GM12878 (cell line): Measurements from ENCODE around the gene TBX4. TPM values are rescaled to one million over a fixed set of nuclear protein-coding genes. Genes with fewer than 3 reads are reported as not detected.

ENCODE experiments used
- ATAC-seq: fragments of 200-7000 bp; cut with Tn5 transposase; 3 replicates; pipeline ENCODE4 v1.9.1; 2020; ENCODE audit warnings: mild to moderate bottlenecking, moderate library complexity
- BruUV-seq: library from RNA; stranded (reverse); fragments of 400-500 nt; replicated peaks from 2 replicates; lab custom pipeline; 2021; lab: Mats Ljungman, UMichigan
- CTCF ChIA-PET: fragments of 300-600 bp; sonication (Branson Sonifier 250); formaldehyde crosslinking; extraction: SDS; loops from one replicate; lab custom pipeline; 2021; ENCODE audit warnings: inconsistent platforms; lab: Yijun Ruan, JAX
- POLR2A ChIA-PET: fragments of 350-600 bp; formaldehyde crosslinking; extraction: SDS; loops from one replicate; lab custom pipeline; 2021; ENCODE audit warnings: inconsistent platforms; lab: Charles Lee
- RAD21 ChIA-PET: fragments of 300-600 bp; sonication (Branson Sonifier 250); formaldehyde crosslinking; loops from one replicate; lab custom pipeline; 2023; ENCODE audit warnings: antibody characterized with exemption; ENCODE audit not compliant: unreplicated experiment; lab: Charles Lee
- SMC1A ChIA-PET: fragments of 300-600 bp; sonication (Branson Sonifier 250); formaldehyde crosslinking; loops from one replicate; lab custom pipeline; 2023; ENCODE audit not compliant: unreplicated experiment, uncharacterized antibody; lab: Charles Lee
- DNase-seq: peaks from one replicate; pipeline ENCODE4 v3.0.0-alpha.2; 2011; ENCODE audit warnings: low read depth, low spot score
- FAIRE-seq: peaks from 3 replicates; lab custom pipeline; 2011; peaks lifted over from hg19 to GRCh38; lab: Jason Lieb, UNC
- H2AFZ ChIP-seq: 2 replicates; pipeline ENCODE4 v1.6.0; 2011; ENCODE audit warnings: low read depth, low read length, control low read depth; ENCODE audit not compliant: control insufficient read depth
- H3K27ac ChIP-seq: 2 replicates; pipeline ENCODE4 v1.5.1; 2011; ENCODE audit warnings: control low read depth; ENCODE audit not compliant: control insufficient read depth, insufficient read depth
- H3K27me3 ChIP-seq, 2 experiments: replicated peaks in 1 of 2; 2 replicates each; pipeline versions ENCODE4 v1.6.0 to v1.6.1; 2011; ENCODE audit warnings: low read length in 1 of 2; ENCODE audit not compliant: control insufficient read depth in 2 of 2, insufficient read depth in 2 of 2
- H3K36me3 ChIP-seq, 2 experiments: 2 replicates each; pipeline ENCODE4 v1.5.1; 2011; ENCODE audit warnings: low read length in 1 of 2; ENCODE audit not compliant: control insufficient read depth in 2 of 2, insufficient read depth in 2 of 2
- H3K4me1 ChIP-seq: 2 replicates; pipeline ENCODE4 v1.6.1; 2011; ENCODE audit warnings: mild to moderate bottlenecking, low read length, moderate library complexity, mixed read lengths; ENCODE audit not compliant: control insufficient read depth, insufficient read depth
- H3K4me2 ChIP-seq: 2 replicates; pipeline ENCODE4 v1.6.0; 2011; ENCODE audit warnings: control low read depth; ENCODE audit not compliant: control insufficient read depth, insufficient read depth
- H3K4me3 ChIP-seq: fragments of 200-600 bp; sonication (generic); 2 replicates; pipeline ENCODE4 v1.5.1; 2016
- H3K79me2 ChIP-seq: 2 replicates; pipeline ENCODE4 v1.6.0; 2011; ENCODE audit warnings: low read length; ENCODE audit not compliant: control insufficient read depth, insufficient read depth
- H3K9ac ChIP-seq: 2 replicates; pipeline ENCODE4 v1.8.0; 2011; ENCODE audit warnings: low read length, control low read depth, mixed read lengths; ENCODE audit not compliant: control insufficient read depth, insufficient read depth
- H3K9me3 ChIP-seq: replicated peaks from 3 replicates; pipeline ENCODE4 v1.5.1; 2011; ENCODE audit warnings: mild to moderate bottlenecking, low read length; ENCODE audit not compliant: control insufficient read depth, insufficient read depth
- H4K20me1 ChIP-seq: 2 replicates; pipeline ENCODE4 v1.6.0; 2011; ENCODE audit not compliant: control insufficient read depth, insufficient read depth
- CTCF ChIP-seq, 3 experiments: IDR thresholded peaks in 2 of 3; conservative IDR thresholded peaks in 1 of 3; 2 replicates each; pipeline ENCODE4 v1.5.1; 2011; ENCODE audit warnings: low read depth in 3 of 3, low read length in 3 of 3, mild to moderate bottlenecking in 3 of 3, control low read depth in 2 of 3, moderate library complexity in 2 of 3, inconsistent platforms in 1 of 3, mixed read lengths in 1 of 3; ENCODE audit not compliant: control insufficient read depth in 2 of 3, insufficient read depth in 1 of 3; ENCODE audit errors: extremely low read depth in 1 of 3
- CUX1 ChIP-seq: IDR thresholded peaks from 2 replicates; pipeline ENCODE4 v1.6.1; 2012; ENCODE audit warnings: improper control_type of control experiment, low read depth, low read length; ENCODE audit not compliant: insufficient replicate concordance
- EP300 ChIP-seq, 2 experiments: fragments of 150-350 bp in 1 of 2; IDR thresholded peaks; 2 replicates each; pipeline ENCODE4 v1.6.1; 2011 to 2012; ENCODE audit warnings: low read depth in 2 of 2, low read length in 2 of 2, borderline replicate concordance in 1 of 2, improper control_type of control experiment in 1 of 2, inconsistent platforms in 1 of 2; ENCODE audit not compliant: control insufficient read depth in 1 of 2
- FOXM1 ChIP-seq: IDR thresholded peaks from 2 replicates; pipeline ENCODE4 v1.6.1; 2012; ENCODE audit warnings: low read depth, mild to moderate bottlenecking, inconsistent platforms, low read length, moderate library complexity
- GABPA ChIP-seq: IDR thresholded peaks from 2 replicates; pipeline ENCODE4 v1.6.1; 2014; ENCODE audit warnings: antibody characterized with exemption, low read depth, mild to moderate bottlenecking, inconsistent platforms
- SIN3A ChIP-seq: IDR thresholded peaks from 2 replicates; pipeline ENCODE4 v1.6.1; 2012; ENCODE audit warnings: low read depth, low read length, improper control_type of control experiment
- SREBF2 ChIP-seq: IDR thresholded peaks from 2 replicates; pipeline ENCODE4 v1.6.1; 2012; ENCODE audit warnings: mild to moderate bottlenecking, low read length
- ZNF622 ChIP-seq: fragments of 450-650 bp; IDR thresholded peaks from 2 replicates; pipeline ENCODE4 v1.6.1; 2017; ENCODE audit warnings: mild to moderate bottlenecking, inconsistent platforms
- WGBS: methylation state at CpG from one replicate; pipeline ENCODE4 v1.1.6; 2016; ENCODE audit warnings: low lambda C conversion rate; ENCODE audit not compliant: insufficient replicate concordance, insufficient coverage; ENCODE audit errors: missing lambda C conversion rate; 5-methylcytosine and 5-hydroxymethylcytosine counted together
- in situ Hi-C: fragments of 300-500 bp; cut with MboI; formaldehyde crosslinking; loops from 9 replicates; pipeline ENCODE4 v1.14.3; 2018; ENCODE audit warnings: mixed read lengths
- intact Hi-C: fragments of 100-400 bp; cut with micrococcal nuclease; formaldehyde crosslinking; loops from one replicate; pipeline ENCODE4 v1.14.2; 2022; ENCODE audit not compliant: unreplicated experiment
- polyA plus RNA-seq, 11 experiments: library from polyadenylated mRNA; depleted of rRNA in 4 of 11; unstranded in 6 of 11; stranded (reverse) in 5 of 11; fragments of >200 nt; fragmentation: Nextera tagmentation in 4 of 11; fragmentation: Illumina TruSeq in 1 of 11; extraction: Ambion mirVana in 4 of 11; extraction: Trizol in 1 of 11; gene quantifications; 1 replicate in 1 of 11; 2 replicates in 10 of 11; pipeline versions ENCODE4 v1.2.1 to v1.2.3, GENCODE V29; 2011 to 2016; ENCODE audit warnings: inconsistent platforms in 2 of 11, missing spikeins in 2 of 11, low read depth in 1 of 11
- total RNA-seq, 4 experiments: library from RNA; depleted of rRNA in 3 of 4; stranded (reverse); fragments of >200 nt in 3 of 4; fragmentation: Illumina TruSeq in 1 of 4; extraction: Trizol in 1 of 4; gene quantifications; 2 replicates each; pipeline versions ENCODE4 v1.2.1 to v1.2.3, GENCODE V29; 2013 to 2021

The TBX4 gene
- total and polyA plus RNA-seq, 10 of the 15 experiments (the other 5 are each of a cell fraction or from before 2014, with no cell fraction given) = 0.01 TPM; not detected in 9

DNA sequence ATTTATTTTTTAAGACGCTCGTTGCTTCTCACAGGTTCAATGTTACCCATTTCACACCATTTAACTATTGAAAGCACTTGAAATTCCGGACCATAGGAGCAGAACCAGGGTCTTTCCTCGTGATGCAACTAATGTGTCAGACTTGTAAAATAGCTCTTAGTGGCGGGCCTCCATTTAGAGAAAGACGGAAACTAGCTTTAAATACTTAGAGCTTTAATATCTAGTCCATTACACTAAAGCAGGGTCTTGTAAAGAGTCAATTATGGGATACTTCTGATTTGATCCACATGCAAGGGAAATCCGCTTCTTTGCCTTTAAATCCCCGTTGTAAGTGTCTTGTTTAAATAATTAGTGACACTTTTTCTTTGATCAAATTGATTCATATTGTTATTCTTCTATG is 82.2 kb downstream of the TBX4 start:
- TF ChIP-seq SREBF2 (no peak), ZNF622 (no peak), CTCF (IDR thresholded peaks at IDR 0.05 in 2 of 3, conservative IDR thresholded peaks at IDR 0.05 in 1 of 3; ENCODE audit: control insufficient read depth in 2 of 3, extremely low read depth in 1 of 3, insufficient read depth in 1 of 3, low read depth in 3 of 3, low read length in 3 of 3) (no peak), FOXM1 (no peak), SIN3A (no peak), EP300 (IDR thresholded peaks at IDR 0.05; ENCODE audit: borderline replicate concordance in 1 of 2, control insufficient read depth in 1 of 2, low read depth in 2 of 2, low read length in 2 of 2) (no peak), GABPA (no peak), CUX1 (no peak)
- Histone ChIP-seq H2AFZ (no peak overlapping the region), H3K4me3 (no peak overlapping the region), H4K20me1 (no peaks in the 10 kb centered on the region), H3K27me3 (no peaks in the 10 kb centered on the region), H3K27ac (no peak overlapping the region), H3K79me2 (no peaks in the 10 kb centered on the region), H3K9ac (no peak overlapping the region), H3K4me1 (no peaks in the 10 kb centered on the region), H3K4me2 (no peak overlapping the region), H3K36me3 (no peaks in the 10 kb centered on the region), H3K9me3 (no peaks in the 10 kb centered on the region)
- FAIRE-seq = no peak
- ChIA-PET SMC1A (interaction anchor here (1.0 kb wide), 1 partner anchor 101 kb away, joined by 3 read pairs; no protein-coding TSS in a partner anchor), CTCF (interaction anchor here (0.6 kb wide), 1 partner anchor 20 kb away, joined by 3 read pairs; no protein-coding TSS in a partner anchor), POLR2A (no interaction called here), RAD21 (no interaction called here)
- in situ Hi-C loops = no loop called here
- 66% methylated on average over 8 of the region's 8 CpGs for WGBS
- intact Hi-C loops = no loop called here
- no peak for DNase-seq
- no TSS peak for BruUV-seq
- no peak for ATAC-seq

Other genes starting within 250 kb of the TBX4 start
- not detected in 2 replicates for gene TBX2, start 52.6 kb upstream of the TBX4 start, total RNA-seq (2014; rRNA removed)
- gene TBX2, start 52.6 kb upstream of the TBX4 start, total RNA-seq (2014; rRNA removed; fragmentation: Illumina TruSeq; extraction: Trizol) = not detected in 2 replicates
- 0.11 and 0.13 TPM in 2 replicates for gene TBX2, start 52.6 kb upstream of the TBX4 start, total RNA-seq (2021)
- gene TBX2, start 52.6 kb upstream of the TBX4 start, polyA plus RNA-seq (2011; rRNA removed) = not detected in 2 replicates
- gene TBX2, start 52.6 kb upstream of the TBX4 start, polyA plus RNA-seq (2014; fragmentation: Illumina TruSeq; extraction: Trizol) = not detected in 2 replicates
- gene TBX2, start 52.6 kb upstream of the TBX4 start, polyA plus RNA-seq (2014; fragmentation: Nextera tagmentation; extraction: Ambion mirVana) = not detected
- gene TBX2, start 52.6 kb upstream of the TBX4 start, polyA plus RNA-seq (2014; rRNA removed) = not detected in 2 replicates
- gene TBX2, start 52.6 kb upstream of the TBX4 start, polyA plus RNA-seq (2016; fragmentation: Nextera tagmentation; extraction: Ambion mirVana) = not detected
- gene NACA2, start 138.8 kb downstream of the TBX4 start, total RNA-seq (2014; rRNA removed) = not detected in 2 replicates
- gene NACA2, start 138.8 kb downstream of the TBX4 start, total RNA-seq (2014; rRNA removed; fragmentation: Illumina TruSeq; extraction: Trizol) = not detected in 2 replicates
- gene NACA2, start 138.8 kb downstream of the TBX4 start, total RNA-seq (2021) = not detected in 2 replicates
- gene NACA2, start 138.8 kb downstream of the TBX4 start, polyA plus RNA-seq (2011; rRNA removed) = 0.68 and 0.94 TPM in 2 replicates
- gene NACA2, start 138.8 kb downstream of the TBX4 start, polyA plus RNA-seq (2014; fragmentation: Illumina TruSeq; extraction: Trizol) = 0.16 TPM in 1 of 2 replicates, not detected in the other
- under 1 TPM; 0.27 to 0.29 TPM for gene NACA2, start 138.8 kb downstream of the TBX4 start, polyA plus RNA-seq (2014; fragmentation: Nextera tagmentation; extraction: Ambion mirVana)
- not detected in 2 replicates for gene NACA2, start 138.8 kb downstream of the TBX4 start, polyA plus RNA-seq (2014; rRNA removed)
- under 1 TPM; 0.43 to 0.51 TPM for gene NACA2, start 138.8 kb downstream of the TBX4 start, polyA plus RNA-seq (2016; fragmentation: Nextera tagmentation; extraction: Ambion mirVana)